ENCODE results near the gene GBGT1.
A peak's percentile ranks its signal among the peaks of the same experiment; 100 is the strongest.

GBGT1 gene

DNA sequence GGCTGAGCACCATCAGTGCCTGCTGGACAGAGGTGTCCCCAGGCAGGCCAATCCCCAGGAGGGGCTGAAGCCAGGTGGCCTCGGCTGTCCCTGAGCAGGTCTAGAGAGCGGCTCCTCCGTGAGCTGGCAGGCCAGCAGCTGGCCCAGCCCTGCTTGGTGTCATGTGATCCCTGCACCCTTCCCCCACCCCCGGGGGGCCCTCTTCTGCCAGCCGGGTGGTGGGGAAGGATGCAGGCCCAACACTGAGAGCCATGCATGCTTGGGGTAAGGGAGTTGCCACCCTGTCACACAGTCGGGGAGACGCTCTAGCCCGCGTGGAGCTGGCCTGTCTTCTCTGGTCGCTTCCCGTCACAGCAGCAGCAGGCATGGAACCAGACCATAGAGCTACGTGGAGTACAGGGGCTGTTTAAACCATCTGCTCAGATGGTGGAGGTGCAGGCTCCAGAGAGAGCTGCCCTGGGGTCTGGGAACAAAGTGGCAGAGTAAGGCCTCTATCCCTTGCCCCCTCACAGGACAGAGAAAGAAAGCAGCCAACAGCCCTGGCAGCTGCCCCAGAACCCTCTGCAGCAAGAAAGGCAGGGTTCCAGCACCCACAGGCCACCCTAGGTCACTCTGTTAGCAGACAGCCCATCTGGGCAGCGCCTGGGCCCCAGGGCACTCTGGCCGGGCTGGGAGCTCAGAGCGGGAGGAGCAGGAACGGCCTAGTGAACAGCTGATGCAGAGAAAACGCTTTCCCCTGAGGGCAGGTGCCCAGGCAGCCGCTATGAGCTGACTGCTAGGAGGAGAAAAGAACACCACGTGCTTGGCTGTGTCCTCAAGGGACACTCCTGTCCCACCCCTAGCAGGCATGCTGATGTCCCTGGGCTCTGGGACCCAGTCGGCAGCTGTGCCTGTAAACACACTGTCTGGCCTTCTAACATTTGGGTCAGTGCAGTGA, 49.5 kb downstream of the GBGT1 start:
- no peak for DNase-seq (ENCODE audit: low spot score)

DNA sequence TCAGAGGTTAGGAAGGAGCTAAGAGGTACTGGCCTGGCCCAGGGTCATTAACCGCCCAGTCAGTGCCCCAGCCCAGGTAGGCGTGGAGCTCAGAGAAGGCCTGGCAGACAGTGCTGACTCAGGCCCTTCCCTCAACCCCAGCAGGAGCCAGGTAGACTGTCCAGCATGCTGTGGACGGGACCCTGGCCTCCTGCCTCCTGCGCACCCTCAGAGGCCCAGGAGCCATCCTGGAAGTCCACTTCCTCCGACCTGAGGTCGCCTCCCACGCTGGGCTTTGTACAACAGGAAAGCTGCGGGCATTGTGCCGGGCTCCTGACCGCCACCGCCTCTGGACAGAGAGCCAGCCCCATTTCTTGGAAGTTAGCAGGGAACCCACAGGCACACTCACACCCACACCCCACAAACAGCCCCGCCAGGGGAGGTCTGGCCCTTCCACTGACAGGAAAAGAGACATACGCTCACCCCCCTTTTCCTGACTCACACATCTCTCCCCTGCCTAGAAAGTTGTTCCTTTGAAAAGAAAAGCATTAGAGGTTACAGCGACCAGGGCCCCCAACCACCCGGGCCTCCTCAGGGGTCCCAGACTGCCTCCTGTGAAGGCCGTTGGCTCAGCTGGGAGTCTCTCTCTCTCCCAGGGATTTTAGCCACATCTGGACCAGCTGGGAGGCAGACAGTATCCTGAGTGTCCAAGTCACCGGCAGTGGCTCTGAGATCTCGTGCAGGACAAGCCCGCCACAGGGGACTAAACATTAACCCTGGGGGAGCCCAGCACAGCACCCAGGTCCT, 50.4 kb downstream of the GBGT1 start:
- peak; percentile 31 for DNase-seq (ENCODE audit: low spot score)

- peak; percentile 59 for DNase-seq (ENCODE audit: low spot score)
Measured at GRCh38 chr9:133112663-133113026, 51.1 kb downstream of the GBGT1 start.

DNA sequence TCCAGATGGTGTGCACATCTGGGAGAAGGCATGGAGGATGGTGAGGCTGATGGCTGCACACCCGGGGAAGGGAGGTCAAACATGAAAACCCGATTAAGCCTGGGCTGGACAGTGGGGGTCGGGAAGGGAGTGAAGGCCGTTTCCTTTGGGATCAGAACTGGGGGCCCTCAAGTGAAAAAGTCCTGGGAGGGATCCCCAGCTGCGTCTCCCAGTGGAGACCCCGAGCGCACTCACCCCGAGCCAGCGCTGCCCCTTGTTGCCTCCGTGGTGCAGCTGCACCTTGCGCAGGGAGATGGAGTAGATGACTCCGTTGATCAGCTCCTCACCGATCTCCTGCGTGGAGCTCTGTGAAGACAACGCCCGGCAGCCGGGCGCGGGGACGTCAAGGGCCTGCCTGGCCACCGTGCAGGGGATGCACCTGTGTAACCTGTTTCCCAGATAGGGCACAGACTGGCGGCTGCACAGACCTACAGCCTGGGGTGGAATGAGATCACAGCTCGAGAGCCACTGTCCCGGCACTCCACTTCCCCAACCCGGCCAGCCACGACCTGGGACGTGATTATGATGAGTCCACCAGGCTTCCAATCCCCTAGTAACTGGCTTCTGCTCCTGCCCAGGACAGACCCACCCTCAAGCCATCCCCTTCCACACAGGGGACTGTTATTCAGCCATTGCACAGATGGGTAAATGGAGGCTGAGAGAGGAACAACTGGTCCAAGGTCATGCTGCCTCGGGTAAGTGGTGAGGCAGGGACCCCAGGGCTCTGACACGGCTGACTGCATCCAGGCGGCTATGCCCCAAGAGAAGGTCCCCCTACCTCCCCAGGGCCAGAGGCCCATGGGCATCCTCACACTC, 51.7 kb downstream of the GBGT1 start:
- no peak for DNase-seq (ENCODE audit: low spot score)

DNA sequence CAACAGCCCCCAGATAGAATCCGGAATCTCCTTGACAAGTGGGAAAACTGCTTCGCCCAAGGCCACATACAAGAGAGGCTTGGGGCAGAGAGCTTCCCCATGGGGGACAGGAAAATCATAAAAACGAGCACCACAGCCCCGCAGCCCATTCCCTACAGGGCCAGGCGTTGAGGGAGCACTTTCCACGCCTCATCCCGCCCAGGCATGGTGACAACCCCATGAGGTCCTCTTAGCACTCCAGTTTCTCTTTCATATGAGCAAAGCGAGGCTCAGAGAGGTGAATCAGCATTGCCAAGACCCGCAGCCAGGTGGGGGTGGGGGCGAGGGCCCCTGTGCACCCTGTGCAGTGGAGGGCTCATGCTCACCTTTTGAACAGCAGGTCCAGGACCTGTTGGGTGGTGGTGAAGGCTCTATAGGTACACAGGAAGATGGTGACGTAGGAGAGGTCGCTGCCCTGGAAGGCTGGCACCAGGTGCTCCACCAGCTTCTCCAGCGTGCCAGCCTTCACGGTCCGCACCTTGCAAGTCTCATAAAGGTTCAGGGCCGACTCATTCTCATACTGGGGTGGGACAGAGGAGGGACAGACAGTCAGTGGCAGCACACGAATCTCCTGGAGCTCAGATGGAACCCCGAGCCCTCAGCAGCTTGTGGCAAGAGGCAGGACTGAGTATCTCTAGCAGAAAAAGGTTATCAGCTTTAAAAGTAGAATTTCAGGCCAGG, 53.6 kb downstream of the GBGT1 start:
- DNase-seq (ENCODE audit: low spot score), result no peak

DNA sequence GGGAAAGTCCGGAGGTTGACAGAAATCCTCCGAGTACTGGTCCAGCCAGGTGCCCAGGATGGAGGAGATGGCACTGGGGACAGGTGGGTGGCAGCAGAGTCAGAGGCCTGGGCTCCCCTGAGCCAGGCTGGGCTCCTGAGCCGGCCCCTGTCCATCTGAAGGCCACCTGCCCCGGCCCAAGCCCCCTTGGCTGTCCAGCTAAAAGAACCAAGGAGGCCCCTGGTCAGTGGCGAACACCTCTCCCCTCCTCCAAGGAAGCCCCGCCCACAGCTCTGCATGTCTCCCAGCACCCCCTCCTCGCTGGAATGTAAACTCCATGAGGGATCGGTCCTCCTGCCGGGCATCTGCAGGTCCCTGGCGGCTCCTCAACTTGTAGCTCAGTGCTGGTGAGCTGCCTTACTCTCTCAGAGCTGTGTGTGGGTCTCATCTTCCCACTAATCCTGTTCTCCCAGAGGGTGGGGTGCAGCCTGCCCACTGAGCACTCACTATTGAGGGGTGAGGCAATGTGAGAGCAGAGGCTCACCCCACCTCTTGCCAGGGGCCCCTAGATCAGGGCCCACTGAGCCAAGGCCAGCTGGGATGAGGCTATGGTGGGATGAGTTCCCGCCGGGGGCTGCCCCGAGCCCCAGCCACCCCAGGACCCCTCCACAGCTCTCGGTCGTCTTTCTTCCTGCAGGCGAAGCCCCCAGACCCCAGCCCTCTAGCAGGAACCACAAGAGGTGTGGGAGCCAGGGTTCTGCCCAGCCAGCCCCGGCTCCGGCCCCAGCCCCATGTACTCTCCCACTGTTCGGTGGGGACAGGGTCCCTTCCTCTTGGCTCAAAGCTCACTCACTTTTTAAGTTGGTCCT, 54.7 kb downstream of the GBGT1 start:
- DNase-seq (ENCODE audit: low spot score), result no peak

- no peak for DNase-seq (ENCODE audit: low spot score)
Measured at GRCh38 chr9:133107961-133108793, 55.5 kb downstream of the GBGT1 start.

DNA sequence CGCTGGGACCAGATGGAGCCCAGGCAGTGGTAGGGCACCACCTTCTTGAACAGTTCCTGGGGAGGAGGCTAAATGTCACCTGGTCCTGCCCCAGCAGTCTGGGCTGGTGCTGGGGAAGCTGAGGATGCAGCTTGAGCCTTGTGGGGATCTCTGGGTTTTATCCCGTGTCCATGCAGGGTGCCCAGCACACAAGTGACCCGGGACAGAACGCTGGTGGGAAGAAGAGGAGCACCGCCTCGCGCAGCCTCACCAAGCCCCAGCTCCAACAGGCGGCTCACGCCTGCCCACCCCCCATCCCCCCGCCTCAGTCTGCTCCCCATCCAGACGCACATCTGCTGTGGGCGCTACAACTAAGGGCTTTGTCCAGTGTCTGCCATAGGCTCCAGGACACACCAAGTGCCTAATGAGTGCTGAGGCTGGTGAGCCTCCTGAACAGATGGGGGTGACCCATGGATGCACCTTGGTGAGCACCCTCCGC, 56.4 kb downstream of the GBGT1 start:
- DNase-seq (ENCODE audit: low spot score), result no peak

GRCh38 chr9:133106511-133107244, 57.0 kb downstream of the GBGT1 start:
- no peak for DNase-seq (ENCODE audit: low spot score)

- DNase-seq (ENCODE audit: low spot score), result no peak
Measured at GRCh38 chr9:133105461-133105770, 58.3 kb downstream of the GBGT1 start.

DNA sequence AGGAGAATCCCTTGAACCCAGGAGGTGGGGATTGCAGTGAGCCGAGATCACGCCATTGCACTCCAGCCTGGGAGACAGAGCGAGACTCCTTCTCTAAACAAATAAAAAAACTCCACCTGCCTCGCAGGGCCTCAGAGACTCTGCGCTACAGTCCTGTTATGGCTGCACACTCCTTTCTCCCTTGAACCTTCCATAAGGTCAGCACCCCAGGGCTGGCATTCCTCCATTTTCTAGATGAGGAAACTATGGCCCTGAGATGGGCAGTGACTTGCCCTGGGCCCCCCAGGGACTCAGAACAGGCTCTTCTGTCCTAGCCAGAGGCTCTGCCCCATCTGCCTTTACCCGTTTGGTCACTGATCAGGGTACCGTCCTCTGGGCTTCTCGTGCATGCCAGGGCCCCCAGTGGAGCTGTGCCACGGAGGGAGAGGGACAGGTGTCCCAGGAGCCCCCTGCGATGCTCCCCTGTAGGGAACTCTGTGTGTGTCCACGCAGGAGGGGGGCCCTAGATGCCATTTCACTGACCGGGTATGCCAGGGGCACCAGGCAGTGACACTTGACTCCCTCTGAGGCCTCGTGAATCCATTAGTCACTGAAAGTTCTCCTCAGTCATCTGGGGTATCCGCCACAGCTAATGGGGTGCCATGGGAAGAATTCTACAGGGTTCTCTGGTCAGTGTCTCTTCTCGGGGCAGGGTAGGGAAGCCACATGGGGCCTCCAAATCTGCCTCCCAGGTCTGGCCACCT, 58.8 kb downstream of the GBGT1 start:
- no peak for DNase-seq (ENCODE audit: low spot score)

DNA sequence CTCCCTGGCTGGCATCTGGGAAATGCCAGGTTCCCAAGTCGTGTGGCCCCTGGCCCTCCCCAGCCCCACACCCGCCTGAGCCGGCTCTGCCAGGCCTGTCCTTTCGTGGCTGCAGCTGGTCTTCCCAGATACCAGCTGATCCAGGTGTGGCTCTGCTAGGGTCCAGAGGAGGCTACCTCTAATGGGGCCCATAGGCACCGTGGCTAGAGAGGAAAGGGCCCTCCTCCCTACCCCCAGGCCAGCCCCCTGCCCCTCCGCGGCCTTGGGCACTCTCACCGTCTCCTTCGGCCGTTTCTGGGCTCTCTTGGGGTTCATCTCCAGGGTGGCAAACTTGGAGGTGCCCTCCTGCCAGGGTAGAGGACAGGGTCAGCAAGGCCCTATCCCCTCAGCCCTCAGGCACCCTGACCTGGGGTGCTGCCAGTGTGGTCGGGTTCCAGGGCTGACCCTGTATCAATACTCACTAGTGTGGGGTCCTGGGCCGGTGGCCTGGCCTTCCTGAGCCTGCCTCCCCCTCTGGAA, 59.7 kb downstream of the GBGT1 start:
- no peak for DNase-seq (ENCODE audit: low spot score)

DNA sequence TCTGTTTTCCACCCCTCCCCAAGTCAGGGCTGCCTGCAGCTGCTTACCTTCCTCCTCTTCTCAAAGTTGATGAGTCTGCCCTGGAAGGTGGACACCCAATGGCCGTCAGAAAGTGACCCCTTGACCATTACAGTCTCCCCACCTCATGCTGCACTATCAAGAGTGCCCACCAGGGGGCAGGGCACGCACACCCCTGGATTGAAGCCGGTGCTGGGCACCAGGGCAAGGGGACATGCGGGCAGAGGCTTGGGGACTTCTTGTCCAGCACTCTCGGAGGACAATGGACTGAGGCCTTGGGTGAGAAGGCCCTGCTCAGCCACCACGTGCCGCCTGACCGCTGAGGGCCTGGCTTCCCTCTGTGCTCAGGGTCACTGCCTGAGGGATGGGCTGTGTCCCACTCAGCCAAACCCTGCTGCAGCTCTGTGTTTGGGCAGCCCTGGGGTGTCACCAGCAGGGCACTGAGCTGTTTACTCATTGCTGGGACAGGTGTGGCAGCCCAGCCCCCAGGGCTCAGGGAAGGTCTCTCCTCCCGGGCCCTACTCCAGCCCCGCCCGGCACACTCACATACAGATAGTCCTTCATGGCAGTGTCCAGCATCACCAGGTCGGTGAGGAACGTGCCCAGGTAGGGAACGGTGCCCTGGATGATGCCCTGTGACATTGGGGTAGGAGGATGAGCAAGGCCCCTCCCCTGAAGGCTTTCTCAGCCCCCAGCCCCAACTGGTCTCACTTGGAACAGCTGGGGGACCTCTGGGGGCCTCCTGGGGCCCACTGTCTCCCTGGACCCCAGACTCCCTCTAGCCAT, 60.3 kb downstream of the GBGT1 start:
- peak; percentile 49 for DNase-seq (ENCODE audit: low spot score)

Data from CD4-positive, alpha-beta T cell treated with Interleukin-2 at 100 ng/mL for 4 hours (primary cell).